ENCODE measurements around the gene SDK2. TPM values are rescaled to one million over a fixed set of nuclear protein-coding genes. Genes with fewer than 3 reads are reported as not detected.

Gene SDK2
- total and polyA plus RNA-seq, 2 of the 8 experiments (the other 6 are each of a cell fraction or from before 2014, with no cell fraction given): 3.9 to 4.1 TPM

GRCh38 chr17:73430165-73430680, 214.0 kb downstream of the SDK2 start (continued):
- no peak for TF ChIP-seq KDM1A (IDR thresholded peaks at IDR 0.05; ENCODE audit: borderline replicate concordance, low read length)
- no peak for TF ChIP-seq TAF7 (optimal IDR thresholded peaks at IDR 0.05; ENCODE audit: borderline replicate concordance, low read depth, low read length)
- TF ChIP-seq JUN (IDR thresholded peaks at IDR 0.05; ENCODE audit: low read depth, low read length): no peak
- no peak for TF ChIP-seq RFX5 (IDR thresholded peaks at IDR 0.05; ENCODE audit: borderline replicate concordance, low read depth, low read length)
- no peak for TF ChIP-seq RXRA (IDR thresholded peaks at IDR 0.05; ENCODE audit: insufficient read depth, low read depth, low read length)
- no peak for TF ChIP-seq NRF1 (IDR thresholded peaks at IDR 0.05; ENCODE audit: low read depth, low read length)
- no peak for TF ChIP-seq MAX (IDR thresholded peaks at IDR 0.05)
- TF ChIP-seq PHF8 (conservative IDR thresholded peaks at IDR 0.05; ENCODE audit: low read depth, low read length): no peak
- no peak for TF ChIP-seq POU5F1 (IDR thresholded peaks at IDR 0.05; ENCODE audit: low read depth, low read length)
